GM12891 (cell line): ENCODE results near the gene CDC42BPG.

Experiments used
- POLR2A ChIP-seq: IDR thresholded peaks from 2 replicates; pipeline ENCODE4 v1.6.1; 2011; ENCODE audit warnings: low read depth, low read length, control low read depth
- POLR2AphosphoS5 ChIP-seq: IDR thresholded peaks from 2 replicates; pipeline ENCODE4 v1.6.1; 2011; ENCODE audit warnings: low read depth, low read length, control low read depth
- SPI1 ChIP-seq: IDR thresholded peaks from 2 replicates; pipeline ENCODE4 v1.6.1; 2011; ENCODE audit warnings: low read depth, low read length, control low read depth
- TAF1 ChIP-seq: IDR thresholded peaks from 2 replicates; pipeline ENCODE4 v1.6.1; 2011; ENCODE audit warnings: low read depth, low read length, control low read depth

- TF ChIP-seq POLR2A (no peak), TAF1 (no peak), SPI1 (no peak), POLR2AphosphoS5 (no peak)
These were observed 37.8 kb upstream of the CDC42BPG start for GRCh38 chr11:64882243-64882642.
